Right ventricle myocardium inferior (tissue), 1 donor: ENCODE results near the gene HS6ST3. TPM values are rescaled to one million over a fixed set of nuclear protein-coding genes. Genes with fewer than 3 reads are reported as not detected.

Source experiments
- ATAC-seq: fragments of 200-7000 bp; cut with Tn5 transposase; one replicate; pipeline ENCODE4 v1.9.1; 2020; ENCODE audit warnings: mild to moderate bottlenecking, moderate library complexity
- DNase-seq: peaks from one replicate; pipeline ENCODE4 v3.0.0; 2021; ENCODE audit errors: missing footprints
- intact Hi-C: fragments of 100-400 bp; cut with DNase I; formaldehyde crosslinking; loops from one replicate; pipeline ENCODE4 v1.11.0; 2022
- total RNA-seq: library from RNA; stranded (reverse); fragmentation: NEBNext Ultra II Directional; extraction: Animal tissue kit (Norgen Biotek cat#: 25700); gene quantifications from one replicate; pipeline ENCODE4 v1.2.1, GENCODE V29; 2021
- donor health status: DM: no; HTN: yes; CAD: no; lungs with severe emphysema.

The HS6ST3 gene
- total RNA-seq, 1 donor from 2014 or later, result 1.4 TPM

GRCh38 chr13:96783057-96783456 is 693.1 kb downstream of the HS6ST3 start:
- DNase-seq (no peak), ATAC-seq (no peak)
- intact Hi-C loops, result no loop called here

GRCh38 chr13:96783511-96783910 is 693.6 kb downstream of the HS6ST3 start:
- intact Hi-C loops, result no loop called here
- ATAC-seq (no peak), DNase-seq (no peak)

DNA sequence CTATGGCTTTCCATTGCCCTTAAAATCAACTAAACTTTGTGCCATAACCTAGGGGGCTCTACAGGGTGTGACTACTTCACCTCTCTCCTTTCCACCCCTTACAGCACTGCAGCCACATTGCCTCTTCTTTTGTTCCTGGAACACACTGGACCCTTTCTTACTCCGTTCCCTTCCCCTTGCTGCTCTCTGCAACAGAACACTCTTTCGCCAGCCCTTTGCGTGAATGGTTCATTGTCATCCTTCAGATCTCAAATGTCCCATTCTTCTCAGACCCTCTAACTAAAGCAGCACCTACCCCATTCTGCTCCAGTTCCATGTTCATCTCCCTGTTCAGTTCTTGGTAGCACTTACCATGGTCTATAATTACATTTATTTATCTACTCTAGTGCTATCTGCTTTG is 696.1 kb downstream of the HS6ST3 start:
- ATAC-seq (no peak), DNase-seq (no peak)
- intact Hi-C loops, result no loop called here

DNA sequence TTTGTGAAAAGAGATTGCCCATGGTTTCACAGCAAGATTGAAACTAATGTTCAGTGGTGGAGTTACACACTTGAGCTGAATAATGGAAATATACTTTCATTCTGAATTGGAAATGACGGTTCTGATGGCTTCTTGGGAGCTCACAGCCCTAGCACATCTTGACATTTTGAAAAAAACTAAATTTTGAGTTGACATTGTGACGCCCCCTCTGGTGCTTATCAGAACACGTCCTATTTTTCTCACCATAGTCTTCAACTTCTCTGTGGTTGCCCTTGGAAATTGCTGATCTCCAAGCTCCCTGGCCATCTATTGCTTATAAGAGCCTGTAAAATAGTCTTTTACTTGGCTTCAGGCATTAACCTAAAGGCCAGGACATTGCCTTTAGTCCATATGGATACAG is 702.3 kb downstream of the HS6ST3 start:
- intact Hi-C loops, result no loop called here
- ATAC-seq (no peak), DNase-seq (no peak)

GRCh38 chr13:96792736-96793403 is 703.0 kb downstream of the HS6ST3 start:
- intact Hi-C loops, result no loop called here
- peak; percentile 16 for ATAC-seq
- no peak for DNase-seq

DNA sequence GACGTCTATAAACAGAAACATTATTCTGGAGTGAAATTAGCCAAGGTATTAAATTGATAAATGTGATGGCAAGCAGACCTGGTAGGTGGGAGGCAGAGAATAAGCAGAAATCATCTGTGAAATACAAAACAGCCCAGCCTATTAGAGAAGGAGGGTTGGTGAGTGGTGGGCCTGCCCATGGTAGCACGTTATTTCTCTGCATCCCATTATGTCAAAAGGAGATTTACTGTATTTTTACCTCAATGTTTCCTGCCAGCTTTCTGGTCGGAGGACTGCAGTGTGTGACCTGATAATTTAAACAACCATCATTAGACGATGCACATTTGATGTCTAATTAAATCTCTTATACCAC is 703.5 kb downstream of the HS6ST3 start:
- intact Hi-C loops, result no loop called here
- DNase-seq, result no peak
- ATAC-seq, result no peak

- ATAC-seq (no peak), DNase-seq (no peak)
- intact Hi-C loops, result no loop called here
These were observed 704.8 kb downstream of the HS6ST3 start for GRCh38 chr13:96794669-96795068.

DNA sequence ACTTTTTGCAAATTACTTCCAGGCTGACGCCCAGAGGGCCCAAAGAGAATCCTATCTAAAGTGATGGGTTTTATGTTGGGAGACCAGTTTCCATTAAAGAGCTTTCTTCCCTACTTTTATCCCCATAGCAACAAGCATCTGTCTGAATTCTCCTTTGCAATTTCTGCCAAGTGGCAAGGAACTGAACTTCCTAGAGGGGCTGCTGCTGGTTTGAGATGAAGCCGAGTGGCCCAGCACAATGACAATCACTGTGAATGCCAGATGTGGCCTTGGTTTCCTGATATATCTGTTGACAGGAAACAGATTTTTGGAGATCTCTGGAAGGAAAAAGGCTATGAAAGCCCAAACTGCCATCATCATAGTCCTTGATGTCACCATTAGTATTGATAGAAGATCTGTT is 705.8 kb downstream of the HS6ST3 start:
- no peak for DNase-seq
- no peak for ATAC-seq
- intact Hi-C loops, result no loop called here

DNA sequence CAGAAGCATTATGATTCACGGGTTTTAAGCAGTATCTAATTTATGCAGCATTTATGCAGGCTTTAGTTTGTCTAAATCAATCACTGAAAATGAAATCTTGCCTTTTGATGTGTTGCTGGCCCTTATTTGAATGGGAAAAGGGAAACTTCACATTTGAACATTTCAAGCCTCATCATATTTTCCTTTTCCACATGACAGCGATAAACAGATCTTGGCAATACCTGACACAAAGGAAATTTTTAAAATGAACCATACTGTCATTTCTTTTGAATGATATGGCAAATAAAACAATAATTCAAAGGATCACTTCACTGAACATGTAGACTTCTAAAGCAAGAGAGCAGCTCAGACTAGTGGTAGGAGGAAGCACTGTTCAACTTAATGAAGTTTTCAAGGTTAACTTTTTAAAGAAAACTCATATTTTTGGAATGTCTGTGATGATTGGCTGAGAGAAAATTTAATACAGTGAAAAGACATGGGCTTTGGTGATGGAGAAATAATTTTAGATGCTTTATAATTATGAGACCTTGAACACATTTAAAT is 706.3 kb downstream of the HS6ST3 start:
- intact Hi-C loops, result no loop called here
- ATAC-seq, result no peak
- DNase-seq, result no peak

GRCh38 chr13:96797136-96797535 is 707.2 kb downstream of the HS6ST3 start:
- DNase-seq (no peak), ATAC-seq (no peak)
- intact Hi-C loops, result no loop called here

- intact Hi-C loops, result no loop called here
- no peak for ATAC-seq
- no peak for DNase-seq
These were observed 713.7 kb downstream of the HS6ST3 start for GRCh38 chr13:96803456-96804100.

- intact Hi-C loops, result no loop called here
- DNase-seq, result no peak
- ATAC-seq, result no peak
These were observed 714.3 kb downstream of the HS6ST3 start for GRCh38 chr13:96804174-96804573.

- intact Hi-C loops, result no loop called here
- DNase-seq, result no peak
- ATAC-seq, result no peak
These were observed 716.8 kb downstream of the HS6ST3 start for GRCh38 chr13:96806746-96807145.

GRCh38 chr13:96809366-96810096 is 719.6 kb downstream of the HS6ST3 start:
- intact Hi-C loops, result no loop called here
- DNase-seq (no peak), ATAC-seq (no peak)

DNA sequence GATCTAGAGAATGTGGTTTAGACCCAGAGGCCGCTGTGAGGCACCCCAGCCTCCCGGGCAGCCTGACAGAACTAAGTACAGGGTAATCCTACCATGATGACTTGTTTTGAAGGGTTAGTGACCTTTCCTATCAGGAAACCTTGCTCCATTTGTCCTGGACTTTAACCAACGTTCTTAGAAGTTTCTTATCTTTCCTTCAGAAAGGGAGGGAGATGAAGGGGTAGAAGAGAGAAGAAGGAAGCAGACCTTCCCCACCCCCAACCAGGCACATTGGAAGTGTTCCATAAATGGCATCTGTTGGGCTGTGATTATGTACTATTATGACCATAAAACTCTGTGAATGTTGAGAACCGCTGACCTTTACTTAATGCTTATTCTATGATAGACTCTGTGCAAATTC is 720.2 kb downstream of the HS6ST3 start:
- intact Hi-C loops, result no loop called here
- no peak for DNase-seq
- ATAC-seq, result no peak

- DNase-seq, result no peak
- intact Hi-C loops, result no loop called here
- ATAC-seq, result no peak
These were observed 721.1 kb downstream of the HS6ST3 start for GRCh38 chr13:96811049-96811448.

GRCh38 chr13:96816261-96816660 is 726.4 kb downstream of the HS6ST3 start:
- intact Hi-C loops, result loop anchor here (5.0 kb wide), 2 partner anchors 674 to 794 kb away; no protein-coding TSS in a partner anchor
- peak; percentile 94 for ATAC-seq
- DNase-seq, result no peak

- DNase-seq, result no peak
- no peak for ATAC-seq
- intact Hi-C loops, result loop anchor here (5.0 kb wide), 2 partner anchors 675 to 795 kb away; no protein-coding TSS in a partner anchor
These were observed 727.0 kb downstream of the HS6ST3 start for GRCh38 chr13:96816874-96817273.

- ATAC-seq (no peak), DNase-seq (no peak)
- intact Hi-C loops, result loop anchor here (5.0 kb wide), 2 partner anchors 675 to 795 kb away; no protein-coding TSS in a partner anchor
These were observed 727.5 kb downstream of the HS6ST3 start for GRCh38 chr13:96817336-96817941.
